ENCODE measurements around the gene PGP.
"Not testable (repeated sequence)": the region's sequence is repeated elsewhere in the genome, so short reads cannot be mapped to it uniquely, and the experiment has no call there.

The PGP gene, protein sequence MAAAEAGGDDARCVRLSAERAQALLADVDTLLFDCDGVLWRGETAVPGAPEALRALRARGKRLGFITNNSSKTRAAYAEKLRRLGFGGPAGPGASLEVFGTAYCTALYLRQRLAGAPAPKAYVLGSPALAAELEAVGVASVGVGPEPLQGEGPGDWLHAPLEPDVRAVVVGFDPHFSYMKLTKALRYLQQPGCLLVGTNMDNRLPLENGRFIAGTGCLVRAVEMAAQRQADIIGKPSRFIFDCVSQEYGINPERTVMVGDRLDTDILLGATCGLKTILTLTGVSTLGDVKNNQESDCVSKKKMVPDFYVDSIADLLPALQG

DNA sequence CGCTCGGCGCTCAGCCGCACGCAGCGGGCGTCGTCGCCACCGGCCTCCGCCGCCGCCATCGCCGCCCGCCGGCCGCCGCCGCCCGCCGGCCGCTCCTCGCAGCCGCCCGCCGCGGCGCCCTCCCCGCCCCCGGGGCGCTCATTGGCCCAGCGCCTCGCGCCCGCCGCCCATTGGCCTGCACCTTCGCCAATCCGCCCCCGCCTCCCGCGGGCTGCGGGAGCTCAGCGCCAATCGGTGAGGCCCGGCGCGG, at the start of gene PGP:
Gene PGP, minus strand, starts transcription at position 122 of the 250 bp plus-strand sequence. Its CDS starts 63 bp downstream, at position 59.
- no peak for DNase-seq

DNA sequence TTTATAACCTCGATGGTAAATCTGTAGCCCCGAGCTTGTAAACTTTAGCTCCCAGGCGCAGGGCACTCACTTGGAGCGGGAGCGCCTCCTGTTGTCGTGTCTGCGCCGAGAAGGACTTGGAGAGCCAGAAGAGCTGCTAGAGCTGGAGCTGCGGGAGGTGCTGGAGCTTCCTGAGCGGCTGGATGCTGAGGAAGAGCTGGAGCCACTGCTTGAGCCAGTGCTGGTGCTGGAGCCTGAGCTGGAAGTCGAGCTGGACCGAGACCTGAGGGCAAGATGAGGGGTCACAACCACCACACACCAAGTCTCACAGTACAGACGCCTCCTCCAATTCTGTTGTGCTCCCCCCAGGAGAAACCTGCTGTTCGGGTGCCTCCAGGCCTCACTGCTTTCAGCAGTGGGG, 48.4 kb upstream of the PGP start:
- DNase-seq = not testable (repeated sequence)

DNA sequence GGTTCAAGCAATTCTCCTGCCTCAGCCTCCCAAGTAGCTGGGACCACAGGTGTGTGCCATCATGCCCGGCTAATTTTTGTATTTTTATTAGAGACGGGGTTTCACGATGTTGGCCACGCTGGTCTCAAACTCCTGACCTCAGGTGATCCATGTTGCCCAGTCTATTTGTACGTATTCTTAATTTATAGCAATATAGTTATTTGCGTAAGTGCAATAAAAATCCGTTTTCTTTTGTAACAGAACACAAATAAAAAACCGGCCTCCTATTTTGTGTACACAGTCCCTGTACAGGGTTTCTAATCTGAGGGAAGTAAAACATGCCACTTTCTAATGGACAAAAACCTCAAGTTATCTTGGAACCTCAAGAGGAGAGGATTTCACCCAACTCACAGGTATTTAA, 45.6 kb upstream of the PGP start:
- DNase-seq = no peak

DNA sequence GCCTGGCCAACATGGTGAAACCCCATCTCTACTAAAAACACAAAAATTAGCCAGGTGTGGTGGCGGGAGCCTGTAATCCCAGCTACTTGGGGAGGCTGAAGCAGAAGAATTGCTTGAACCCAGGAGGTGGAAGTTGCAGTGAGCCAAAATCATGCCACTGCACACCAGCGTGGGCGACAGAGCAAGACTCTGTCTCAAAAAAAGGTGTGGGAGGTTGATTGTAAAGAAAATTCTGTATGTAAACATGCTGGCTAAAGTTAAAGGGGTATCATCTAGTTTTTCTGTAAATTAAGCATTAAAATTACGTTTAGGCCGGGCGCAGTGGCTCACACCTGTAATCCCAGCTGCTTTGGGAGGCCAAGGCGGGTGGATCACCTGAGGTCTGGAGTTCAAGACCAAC, 43.9 kb upstream of the PGP start:
- DNase-seq = not testable (repeated sequence)

DNA sequence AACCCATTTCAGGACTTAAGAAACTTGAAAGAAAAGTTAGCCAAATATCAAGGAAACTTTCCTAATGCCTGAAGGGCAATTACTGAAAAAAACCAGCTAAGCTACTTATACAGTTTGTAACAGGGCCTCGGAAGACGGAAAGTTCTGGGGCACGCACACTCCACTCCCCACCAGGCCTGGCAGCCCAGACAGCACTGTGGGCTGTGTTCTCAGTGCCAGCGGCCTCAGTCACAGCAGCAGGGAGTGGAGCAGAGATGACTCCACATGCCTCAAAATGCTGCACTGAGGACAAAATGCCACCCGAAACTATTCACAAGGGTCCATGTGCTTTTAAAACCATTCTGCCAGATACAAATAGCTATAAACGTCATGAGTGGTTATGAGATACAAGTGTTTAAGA, 43.1 kb upstream of the PGP start:
- no peak for DNase-seq

DNA sequence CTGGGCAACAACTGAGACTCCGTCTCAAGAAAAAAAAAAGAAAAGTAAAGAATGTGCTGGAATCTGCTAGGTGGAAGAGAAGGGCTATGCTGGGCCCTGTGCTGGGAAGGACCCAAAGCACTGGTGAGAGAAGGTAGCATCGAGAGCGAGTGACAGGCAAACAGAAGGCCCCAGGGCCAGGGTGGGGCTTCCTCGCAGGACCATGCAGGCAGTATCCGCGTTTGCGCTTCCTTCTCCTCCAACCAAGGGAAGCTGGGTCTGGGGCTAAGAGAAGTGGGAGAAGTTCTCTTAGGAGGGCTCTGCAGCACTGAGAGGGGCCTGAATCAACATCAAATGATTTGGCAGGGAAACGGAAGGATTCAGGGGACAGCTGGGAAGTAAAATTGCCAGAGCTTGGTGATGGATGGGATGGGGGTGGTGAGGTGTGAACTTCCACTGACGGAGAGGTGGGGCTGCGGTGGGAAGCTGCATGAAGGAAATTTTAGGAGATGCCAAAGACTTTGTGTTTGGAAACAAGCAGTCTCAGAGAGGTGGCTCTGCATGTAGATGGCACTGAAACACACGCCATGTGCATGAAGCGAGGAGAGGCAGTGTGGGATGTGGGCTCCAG, 42.0 kb upstream of the PGP start:
- no peak for DNase-seq

DNA sequence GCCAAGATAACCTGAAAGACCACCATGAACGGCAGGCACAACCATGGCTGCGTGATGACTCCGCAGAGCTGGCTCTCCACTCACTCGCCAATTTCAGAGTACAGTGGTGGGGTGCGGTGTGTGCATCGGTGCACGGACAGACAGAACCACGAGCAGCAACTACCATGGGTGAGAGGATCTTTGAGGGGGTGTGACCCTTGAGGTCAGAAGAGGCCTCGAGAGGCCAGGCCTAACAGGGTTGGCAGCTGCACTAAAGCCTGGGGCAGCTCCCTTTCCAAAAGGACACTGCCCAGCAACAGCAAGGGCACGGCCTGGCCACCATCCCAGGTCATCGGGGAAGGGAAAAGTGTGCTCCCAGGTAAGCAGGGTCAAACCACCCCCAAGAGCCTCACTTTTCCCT, 38.7 kb upstream of the PGP start:
- DNase-seq = no peak

DNA sequence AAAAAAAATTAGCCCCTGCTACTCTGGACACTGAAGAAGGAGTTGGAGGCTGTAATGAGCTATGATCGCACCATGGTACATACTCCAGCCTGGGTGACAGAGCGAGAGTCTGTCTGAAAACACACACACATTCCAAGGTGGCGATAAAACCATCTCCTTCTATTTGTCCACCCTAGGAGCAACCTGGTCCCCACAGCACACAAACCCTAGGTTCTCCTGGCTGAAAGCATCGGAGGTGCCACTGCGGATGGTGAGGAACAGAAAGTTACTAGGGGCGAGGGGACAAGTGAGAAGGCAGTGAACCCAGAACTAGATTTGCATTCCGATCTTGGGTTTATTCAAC, 38.1 kb upstream of the PGP start:
- DNase-seq = no peak

DNA sequence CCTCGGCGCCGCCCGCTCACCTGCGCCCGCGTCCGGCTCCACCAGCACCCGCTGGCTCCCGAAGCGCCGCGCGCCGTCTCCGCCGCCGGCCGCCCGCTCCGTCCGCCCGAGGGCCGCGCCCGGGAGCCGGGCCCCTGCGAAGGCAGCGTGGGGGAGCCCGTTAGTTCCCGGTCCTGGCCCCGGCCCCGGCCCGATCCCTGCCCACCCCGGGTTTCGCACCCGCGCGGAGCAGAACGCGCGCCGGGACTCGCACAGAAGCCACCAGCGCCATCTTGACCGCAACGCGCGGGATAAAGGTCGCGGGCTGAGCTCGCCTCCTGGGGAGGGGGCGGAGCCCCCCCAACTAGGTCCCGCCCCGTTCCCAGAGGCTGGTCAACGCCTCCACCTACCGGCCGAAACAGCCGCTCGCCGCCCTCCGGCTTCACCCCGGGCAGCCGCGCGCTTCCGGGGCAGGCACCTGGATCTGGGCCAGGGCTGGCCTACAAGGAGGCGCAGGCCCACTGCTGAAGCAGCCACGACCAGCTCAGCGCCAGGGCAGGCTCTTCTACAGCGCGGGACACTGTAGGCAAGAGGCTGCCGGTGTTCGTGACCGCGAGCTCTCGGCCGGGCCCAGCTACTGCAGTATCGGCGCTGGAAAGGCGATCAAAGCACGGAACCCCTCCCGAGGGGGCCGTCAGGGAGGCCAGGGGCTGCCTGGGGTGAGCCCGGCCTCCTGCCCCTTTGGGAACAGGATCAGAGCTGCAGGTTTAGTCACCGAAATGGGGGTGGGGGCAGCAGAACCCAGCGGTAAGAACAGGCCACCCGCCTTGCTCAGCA, 36.9 kb upstream of the PGP start, which contains the start of gene ECI1:
Gene ECI1, minus strand, starts transcription at position 292 of the 816 bp plus-strand sequence. Its CDS starts 21 bp downstream, at position 271.
- DNase-seq = peak; percentile 95

DNA sequence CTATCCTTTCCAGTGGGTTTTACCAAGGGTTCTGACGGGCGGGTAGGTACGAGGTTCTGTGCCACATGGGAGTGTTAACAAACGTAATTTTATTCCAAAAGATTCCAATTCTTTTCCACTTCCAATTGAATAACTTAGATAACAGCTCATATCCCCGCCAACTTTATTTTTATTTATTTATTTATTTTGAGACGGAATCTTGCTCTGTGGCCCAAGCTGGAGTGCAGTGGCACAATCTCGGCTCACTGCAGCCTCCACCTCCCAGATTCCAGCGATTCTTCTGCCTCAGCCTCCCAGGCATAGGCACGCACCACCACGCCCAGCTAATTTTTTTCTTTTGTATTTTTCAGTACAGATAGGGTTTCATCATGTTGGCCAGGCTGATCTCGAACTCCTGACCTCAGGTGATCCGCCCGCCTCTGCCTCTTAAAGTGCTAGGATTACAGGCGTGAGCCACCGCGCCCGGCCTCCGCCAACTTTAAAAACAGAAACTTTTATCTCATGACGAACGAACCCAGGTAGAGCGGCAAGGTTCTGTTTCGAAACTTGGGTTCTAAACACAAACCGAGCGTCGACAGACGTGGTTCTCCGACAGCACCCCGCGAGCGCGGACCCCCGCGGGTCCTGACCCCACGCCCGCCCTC, 36.1 kb upstream of the PGP start:
- peak; percentile 14 for DNase-seq

DNA sequence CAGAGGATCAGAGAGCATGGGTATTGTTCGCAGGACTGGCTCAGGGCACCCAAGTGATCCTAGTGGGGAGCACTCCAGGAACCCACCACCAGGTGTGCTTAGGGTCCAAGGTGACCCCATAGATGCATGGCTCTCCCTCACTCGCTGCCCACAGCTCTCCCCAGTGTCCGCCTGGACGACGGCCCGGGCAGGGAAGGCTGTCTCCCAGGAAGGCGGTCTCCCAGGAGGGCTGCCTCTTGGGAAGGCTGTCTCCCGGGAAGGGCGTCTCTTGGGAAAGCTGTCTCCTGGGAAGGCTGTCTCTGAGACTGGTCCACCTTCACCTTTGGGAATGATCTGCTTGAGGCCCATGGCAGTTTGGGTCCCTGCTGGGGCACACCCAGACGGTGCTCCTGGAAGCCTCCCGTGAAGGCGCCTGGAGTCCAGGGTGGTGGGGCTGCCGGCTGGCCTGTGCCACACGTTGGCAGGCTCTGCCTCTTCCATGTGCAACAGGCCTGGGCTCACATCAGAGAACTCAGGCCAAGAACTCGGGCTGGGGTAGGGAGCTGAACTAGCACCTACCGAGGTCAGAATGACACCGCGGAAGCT, 31.8 kb upstream of the PGP start:
- no peak for DNase-seq

DNA sequence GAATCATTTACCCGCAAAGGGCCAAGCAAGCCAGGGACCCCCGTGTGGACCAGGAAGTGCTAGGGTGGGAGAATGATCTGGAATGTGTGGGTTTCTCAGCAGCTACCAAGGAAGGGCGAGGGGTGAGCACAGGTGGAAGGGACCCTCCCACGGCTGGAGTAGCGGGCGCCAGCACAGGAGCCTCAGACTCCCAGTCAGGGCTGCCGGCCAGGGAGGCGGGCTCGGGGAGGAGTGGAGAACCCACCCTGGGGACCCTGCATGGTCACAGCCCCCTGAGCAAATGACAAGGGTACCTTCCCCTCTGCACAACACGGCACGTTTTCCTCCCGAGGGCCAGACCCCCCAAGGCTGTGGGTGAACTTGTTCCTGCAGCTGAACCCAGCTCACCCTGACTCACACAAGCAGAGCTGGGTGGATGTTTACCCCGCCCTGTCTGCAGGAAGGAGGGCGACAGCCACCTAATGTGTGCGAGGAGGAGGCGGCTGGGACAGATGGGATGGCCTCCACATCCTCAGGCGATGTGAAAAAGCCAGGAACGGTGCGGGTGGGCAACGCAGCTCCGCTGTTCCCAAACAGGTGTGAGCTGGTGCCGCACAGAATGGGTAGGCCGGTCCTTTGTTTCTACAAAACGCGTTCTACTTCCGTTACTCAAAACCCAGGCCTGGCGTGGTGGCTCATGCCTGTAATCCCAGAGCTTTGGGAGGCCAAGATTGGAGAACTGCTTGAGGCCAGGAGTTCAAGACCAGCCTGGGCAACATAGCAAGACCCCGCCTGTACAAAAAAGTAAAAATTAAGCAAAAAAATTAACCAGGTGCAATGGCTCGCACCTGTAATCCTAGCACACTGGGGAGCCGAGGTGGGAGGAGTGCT, 30.5 kb upstream of the PGP start:
- DNase-seq = no peak

DNA sequence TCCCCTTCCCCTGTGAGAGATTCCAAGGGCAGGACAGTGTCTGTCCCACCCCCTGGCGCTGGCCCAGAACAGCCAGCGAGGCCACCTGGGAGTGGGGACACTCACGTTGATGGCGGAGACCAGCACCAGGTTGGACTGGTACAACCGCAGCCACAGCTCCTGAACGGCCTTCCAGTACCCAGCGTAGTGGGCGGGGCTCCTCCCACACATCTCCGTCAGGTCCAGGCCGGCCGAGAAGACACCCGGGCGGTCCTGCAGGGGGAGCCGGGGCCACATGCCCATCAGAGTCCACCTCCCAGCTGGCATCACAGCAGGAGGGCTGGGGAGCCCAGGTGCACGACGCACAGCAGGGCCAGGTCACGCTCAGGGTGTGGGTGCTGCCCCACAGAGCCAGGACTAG, 29.7 kb upstream of the PGP start:
- DNase-seq = no peak

DNA sequence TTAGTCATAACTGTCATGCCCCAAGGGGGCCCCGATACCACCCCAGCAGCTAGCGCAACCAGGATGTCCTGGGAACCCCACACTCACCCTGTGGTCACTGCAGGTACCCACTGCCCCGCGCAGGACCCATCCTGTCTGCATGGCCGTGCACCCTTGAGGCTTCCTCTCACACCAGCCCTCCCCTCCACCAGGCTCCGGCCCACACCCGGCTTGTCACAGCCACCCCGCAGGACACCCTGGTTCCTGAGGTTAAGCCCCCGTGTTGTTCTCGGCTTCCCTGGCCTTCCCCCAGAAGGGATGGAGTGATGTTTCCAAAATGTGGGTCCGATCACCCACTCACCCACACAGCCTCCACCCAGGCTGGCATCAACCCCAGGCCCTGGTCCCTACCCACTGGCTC, 29.1 kb upstream of the PGP start:
- no peak for DNase-seq

DNA sequence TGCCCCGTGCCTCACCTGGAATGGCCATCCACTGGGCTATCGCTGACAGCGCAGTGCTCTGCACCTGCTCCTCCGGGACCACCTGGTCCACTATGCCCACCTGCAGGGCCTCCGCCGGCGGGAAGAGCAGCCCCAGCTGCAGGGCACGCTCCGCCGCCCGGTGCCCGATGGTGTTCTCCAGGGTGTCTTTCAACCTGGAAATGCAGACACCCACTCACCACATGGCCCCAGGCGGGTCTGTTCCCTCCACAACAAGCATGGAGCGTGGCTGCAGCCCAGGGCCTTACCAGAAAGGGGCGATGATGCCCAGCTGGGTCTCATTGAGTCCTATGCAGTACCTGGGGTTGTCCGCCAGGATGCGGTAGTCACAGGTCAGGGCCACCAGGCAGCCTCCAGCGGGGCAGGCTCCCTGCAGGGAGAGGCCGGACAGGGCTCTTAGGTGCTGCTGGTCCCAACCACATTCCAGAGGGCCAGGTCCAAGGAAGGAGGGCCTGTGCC, 28.4 kb upstream of the PGP start:
- no peak for DNase-seq

DNA sequence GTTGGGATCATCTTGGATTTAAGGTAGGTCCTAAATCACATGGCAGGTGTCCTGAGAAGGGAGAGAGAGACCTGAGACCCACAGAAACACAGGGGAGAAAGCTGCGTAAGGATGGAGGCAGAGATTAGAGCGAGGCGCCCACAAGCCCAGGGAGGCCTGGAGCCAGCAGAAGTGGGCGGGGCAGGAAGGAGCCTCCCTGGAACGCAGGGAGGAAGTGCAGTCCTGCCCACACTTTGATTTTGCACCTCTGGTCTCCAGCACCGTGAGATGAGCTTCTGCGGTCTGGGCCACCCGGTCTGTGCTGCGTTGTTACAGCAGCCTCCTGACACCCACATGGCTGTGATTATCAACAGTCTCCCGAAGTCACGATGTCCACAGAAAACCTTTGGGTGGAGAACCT, 28.0 kb upstream of the PGP start:
- no peak for DNase-seq

DNA sequence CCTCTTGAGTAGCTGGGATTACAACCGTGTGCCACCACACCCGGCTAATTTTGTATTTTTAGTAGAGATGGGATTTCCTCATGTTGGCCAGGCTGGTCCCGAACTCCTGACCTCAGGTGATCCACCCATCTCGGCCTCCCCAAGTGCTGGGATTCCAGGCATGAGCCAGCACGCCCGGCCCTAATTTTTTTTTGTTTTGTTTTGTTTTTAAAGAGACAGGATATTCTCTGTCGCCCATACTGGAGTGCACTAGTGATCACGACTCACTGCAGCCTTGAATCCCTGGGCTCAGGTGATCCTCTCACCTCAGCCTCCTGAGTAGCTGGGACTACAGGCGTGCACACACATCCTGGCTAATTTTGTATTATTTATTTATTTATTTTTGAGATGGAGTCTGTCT, 25.7 kb upstream of the PGP start:
- DNase-seq = not testable (repeated sequence)

DNA sequence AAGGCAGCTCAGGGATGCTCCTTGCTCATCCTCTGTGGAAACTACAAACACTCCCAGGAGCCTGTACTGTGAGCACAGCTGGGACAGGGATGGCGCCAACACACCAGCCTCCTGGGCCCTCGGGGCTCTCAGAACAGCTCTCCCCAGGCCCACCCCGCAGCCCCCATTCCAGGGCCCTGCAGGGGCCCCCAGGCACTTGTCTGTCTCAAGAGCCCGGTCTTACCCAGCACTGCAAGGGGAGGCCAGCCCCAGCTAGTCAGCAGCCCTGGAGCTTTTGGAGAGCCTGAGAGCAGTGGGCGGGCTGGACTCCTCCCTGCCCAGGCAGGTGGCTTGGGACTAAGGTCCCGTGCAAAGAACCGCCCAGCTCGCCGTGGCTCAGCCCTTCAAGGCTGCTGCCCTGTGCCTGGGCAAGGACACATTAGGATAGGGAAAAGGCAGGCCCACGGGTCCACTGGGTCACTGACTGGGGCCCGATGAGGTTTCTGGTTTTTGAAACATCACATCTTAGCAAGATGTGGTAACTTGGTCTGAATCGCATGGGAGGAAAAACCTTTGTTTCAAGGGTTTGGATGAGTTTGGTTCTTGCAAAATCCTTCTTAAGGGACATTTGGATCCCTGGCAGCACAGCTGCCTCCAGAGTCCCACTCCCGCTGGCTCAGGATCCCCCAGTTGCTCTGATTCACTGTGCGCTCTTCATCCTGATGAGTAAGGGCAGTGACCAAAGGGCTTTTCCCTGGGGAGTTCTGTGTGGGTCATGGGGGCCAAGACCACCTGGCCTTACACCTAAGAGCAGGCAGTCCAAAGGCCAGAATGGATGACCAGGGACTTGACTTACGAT, 24.4 kb upstream of the PGP start:
- no peak for DNase-seq

DNA sequence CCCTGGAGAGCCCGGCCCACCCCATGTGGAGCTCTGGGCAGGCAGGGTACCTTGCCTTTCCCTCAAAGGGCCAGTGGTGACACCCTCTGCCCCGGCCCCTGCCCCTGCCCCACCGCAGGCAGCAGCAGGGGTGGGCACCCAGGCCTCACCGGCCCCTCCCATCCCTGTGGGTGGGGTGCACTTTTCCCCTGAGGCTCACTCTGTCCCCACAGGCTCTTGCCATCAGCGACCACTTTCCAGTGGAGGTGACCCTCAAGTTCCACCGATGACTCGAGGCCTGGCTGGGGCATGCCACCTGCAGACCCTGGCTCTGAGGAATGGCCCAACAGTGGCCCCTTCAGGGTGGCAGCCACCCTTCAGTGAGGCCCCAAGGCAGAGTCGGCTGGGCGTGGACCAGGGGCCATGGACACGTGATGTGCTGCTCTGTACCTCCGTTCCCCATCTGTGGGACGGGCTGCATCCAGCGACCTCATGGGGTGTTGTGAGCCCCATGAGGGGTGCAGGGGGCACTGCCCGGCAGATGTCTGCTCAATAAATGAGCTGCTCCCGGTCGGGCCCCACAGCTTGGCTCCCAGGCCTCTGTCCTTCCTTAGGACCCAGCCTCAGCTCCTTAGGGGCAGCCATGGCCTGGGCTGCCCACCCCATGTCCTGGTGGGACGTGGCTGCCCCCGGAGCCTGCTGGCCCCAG, 23.7 kb upstream of the PGP start:
- DNase-seq = no peak

DNA sequence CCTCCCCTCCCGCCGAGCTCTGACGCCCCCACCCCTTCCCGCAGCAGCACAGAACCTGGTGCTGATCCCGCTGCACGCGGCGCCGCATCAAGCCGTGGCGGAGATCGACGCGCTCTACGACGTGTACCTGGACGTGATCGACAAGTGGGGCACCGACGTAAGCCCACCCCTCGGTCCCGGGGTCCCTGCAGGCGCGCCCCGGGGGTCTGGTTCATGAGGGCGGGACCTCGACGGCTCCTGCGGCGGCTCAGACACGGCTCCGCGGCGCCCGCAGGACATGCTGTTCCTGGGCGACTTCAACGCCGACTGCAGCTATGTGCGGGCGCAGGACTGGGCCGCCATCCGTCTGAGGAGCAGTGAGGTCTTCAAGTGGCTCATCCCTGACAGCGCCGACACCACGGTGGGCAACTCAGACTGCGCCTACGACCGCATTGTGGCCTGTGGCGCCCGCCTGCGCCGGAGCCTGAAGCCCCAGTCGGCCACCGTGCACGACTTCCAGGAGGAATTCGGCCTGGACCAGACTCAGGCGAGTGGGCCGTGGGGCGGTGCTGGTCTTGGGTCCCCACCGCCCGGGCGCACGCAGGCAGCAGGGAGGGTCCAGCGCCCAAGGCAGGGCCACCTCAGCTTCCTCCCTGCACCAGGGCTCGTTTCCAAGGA, 23.0 kb upstream of the PGP start:
- no peak for DNase-seq

Data from HCEC 1CT (cell line).